HG02588 (cell line): ENCODE measurements around the gene RAB3C.
A peak's percentile ranks its signal among the peaks of the same experiment; 100 is the strongest.

ENCODE experiments used
- ATAC-seq: cut with Tn5 transposase; IDR thresholded peaks from one replicate; pipeline ENCODE4 v1.9.1; 2021; ENCODE audit warnings: mild to moderate bottlenecking, moderate library complexity; ENCODE audit not compliant: unreplicated experiment

Gene RAB3C

GRCh38 chr5:58765058-58765457 lies 182.2 kb downstream of the RAB3C start:
- no peak for ATAC-seq

GRCh38 chr5:58767104-58767503 lies 184.2 kb downstream of the RAB3C start:
- no peak for ATAC-seq

GRCh38 chr5:58770136-58770535 lies 187.3 kb downstream of the RAB3C start:
- ATAC-seq = no peak

GRCh38 chr5:58771796-58772195 lies 188.9 kb downstream of the RAB3C start:
- ATAC-seq = no peak

- ATAC-seq = no peak
Observed at GRCh38 chr5:58773744-58774441, 191.0 kb downstream of the RAB3C start.

- ATAC-seq = no peak
Observed at GRCh38 chr5:58774937-58775336, 192.1 kb downstream of the RAB3C start.

- peak; percentile 76 for ATAC-seq
Observed at GRCh38 chr5:58775701-58776262, 192.9 kb downstream of the RAB3C start.

GRCh38 chr5:58776559-58776958 lies 193.7 kb downstream of the RAB3C start:
- no peak for ATAC-seq

- no peak for ATAC-seq
Observed at GRCh38 chr5:58778888-58779287, 196.0 kb downstream of the RAB3C start.

GRCh38 chr5:58786035-58786434 lies 203.2 kb downstream of the RAB3C start:
- no peak for ATAC-seq

- no peak for ATAC-seq
Observed at GRCh38 chr5:58786711-58787303, 203.9 kb downstream of the RAB3C start.

- ATAC-seq = no peak
Observed at GRCh38 chr5:58787987-58788386, 205.1 kb downstream of the RAB3C start.

GRCh38 chr5:58793888-58794657 lies 211.2 kb downstream of the RAB3C start:
- ATAC-seq = no peak

GRCh38 chr5:58794875-58795274 lies 212.0 kb downstream of the RAB3C start:
- ATAC-seq = peak; percentile 57

- ATAC-seq = peak; percentile 19
Observed at GRCh38 chr5:58795327-58795726, 212.5 kb downstream of the RAB3C start.

GRCh38 chr5:58797021-58797420 lies 214.1 kb downstream of the RAB3C start:
- no peak for ATAC-seq

- no peak for ATAC-seq
Observed at GRCh38 chr5:58800356-58800755, 217.5 kb downstream of the RAB3C start.

- no peak for ATAC-seq
Observed at GRCh38 chr5:58800861-58801540, 218.1 kb downstream of the RAB3C start.

GRCh38 chr5:58803056-58803455 lies 220.2 kb downstream of the RAB3C start:
- ATAC-seq = no peak

GRCh38 chr5:58804291-58804690 lies 221.4 kb downstream of the RAB3C start:
- ATAC-seq = no peak

- no peak for ATAC-seq
Observed at GRCh38 chr5:58810086-58810485, 227.2 kb downstream of the RAB3C start.
